ENCODE data around the gene SSBP2. TPM values are rescaled to one million over a fixed set of nuclear protein-coding genes. Genes with fewer than 3 reads are reported as not detected.

SSBP2 gene
- total and polyA plus RNA-seq, 2 donors from 2014 or later: 17.0 to 57.1 TPM

DNA sequence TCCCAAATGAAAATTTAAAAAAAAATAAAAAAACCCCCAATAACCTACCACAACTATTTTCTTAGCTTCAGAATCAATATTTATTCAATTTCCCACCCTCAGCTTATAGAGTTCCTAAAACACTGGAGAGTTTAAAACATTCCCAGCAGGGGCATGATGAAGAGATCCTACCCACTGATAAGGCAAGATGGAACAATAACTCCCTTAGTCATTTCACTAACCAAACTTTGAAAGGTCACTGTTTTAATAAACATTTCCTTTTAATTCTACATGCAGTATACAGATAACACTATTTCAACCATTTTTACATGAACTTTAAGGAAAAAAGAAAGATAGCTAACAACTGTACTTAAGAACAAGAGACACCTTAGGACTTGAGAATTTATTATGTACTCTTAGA is 322.0 kb downstream of the SSBP2 start:
- FAIRE-seq (no peak), DNase-seq (no peak)
- Histone ChIP-seq H3K9me3 (ENCODE audit: control insufficient read depth in 2 of 3, insufficient read depth in 1 of 3, low read length in 3 of 3) (no peaks in the 10 kb centered on the region), H3K4me1 (ENCODE audit: control insufficient read depth in 2 of 3, insufficient read depth in 2 of 3, low read depth in 1 of 3, low read length in 3 of 3) (peaks cover 0 to 3% (median 0%) of the 10 kb centered on the region in 3 donors), H3K27ac (ENCODE audit: low read depth in 2 of 2, low read length in 2 of 2) (no peak overlapping the region), H3K36me3 (ENCODE audit: control insufficient read depth in 2 of 3, insufficient read depth in 3 of 3, low read length in 3 of 3) (no peaks in the 10 kb centered on the region), H3K27me3 (ENCODE audit: control insufficient read depth, insufficient read depth, low read length) (no peaks in the 10 kb centered on the region), H3K9ac (ENCODE audit: low read length in 3 of 3) (no peak overlapping the region), H3K4me3 (ENCODE audit: low read length in 3 of 3) (no peak overlapping the region)
- intact Hi-C loops (cut with DNase I): no loop called here
- TF ChIP-seq, protein P1, sequence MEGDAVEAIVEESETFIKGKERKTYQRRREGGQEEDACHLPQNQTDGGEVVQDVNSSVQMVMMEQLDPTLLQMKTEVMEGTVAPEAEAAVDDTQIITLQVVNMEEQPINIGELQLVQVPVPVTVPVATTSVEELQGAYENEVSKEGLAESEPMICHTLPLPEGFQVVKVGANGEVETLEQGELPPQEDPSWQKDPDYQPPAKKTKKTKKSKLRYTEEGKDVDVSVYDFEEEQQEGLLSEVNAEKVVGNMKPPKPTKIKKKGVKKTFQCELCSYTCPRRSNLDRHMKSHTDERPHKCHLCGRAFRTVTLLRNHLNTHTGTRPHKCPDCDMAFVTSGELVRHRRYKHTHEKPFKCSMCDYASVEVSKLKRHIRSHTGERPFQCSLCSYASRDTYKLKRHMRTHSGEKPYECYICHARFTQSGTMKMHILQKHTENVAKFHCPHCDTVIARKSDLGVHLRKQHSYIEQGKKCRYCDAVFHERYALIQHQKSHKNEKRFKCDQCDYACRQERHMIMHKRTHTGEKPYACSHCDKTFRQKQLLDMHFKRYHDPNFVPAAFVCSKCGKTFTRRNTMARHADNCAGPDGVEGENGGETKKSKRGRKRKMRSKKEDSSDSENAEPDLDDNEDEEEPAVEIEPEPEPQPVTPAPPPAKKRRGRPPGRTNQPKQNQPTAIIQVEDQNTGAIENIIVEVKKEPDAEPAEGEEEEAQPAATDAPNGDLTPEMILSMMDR (IDR thresholded peaks at IDR 0.05; ENCODE audit: borderline replicate concordance, extremely low read depth, insufficient read depth): no peak

DNA sequence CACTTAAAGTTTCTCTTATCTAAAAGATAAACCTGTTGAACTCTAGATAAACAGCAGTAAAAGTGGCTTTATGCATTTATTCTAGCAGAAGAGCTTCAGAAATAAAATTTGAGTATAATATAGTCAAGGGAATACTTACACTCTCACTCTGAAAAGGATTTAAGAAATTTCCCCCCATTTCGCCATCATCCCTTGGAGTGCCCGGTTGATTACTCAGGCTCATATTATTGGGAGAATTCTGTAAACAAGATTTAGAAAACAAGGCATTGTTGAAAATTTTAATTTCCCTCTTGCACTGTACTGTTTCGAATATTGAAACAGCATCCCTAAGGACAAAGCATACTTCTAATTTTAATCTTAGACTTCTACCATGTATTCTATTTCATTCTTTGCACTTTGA is 322.5 kb downstream of the SSBP2 start:
- TF ChIP-seq, protein P1 (IDR thresholded peaks at IDR 0.05; ENCODE audit: borderline replicate concordance, extremely low read depth, insufficient read depth): no peak
- Histone ChIP-seq H3K27ac (ENCODE audit: low read depth in 2 of 2, low read length in 2 of 2) (no peak overlapping the region), H3K36me3 (ENCODE audit: control insufficient read depth in 2 of 3, insufficient read depth in 3 of 3, low read length in 3 of 3) (no peaks in the 10 kb centered on the region), H3K9me3 (ENCODE audit: control insufficient read depth in 2 of 3, insufficient read depth in 1 of 3, low read length in 3 of 3) (no peaks in the 10 kb centered on the region), H3K4me1 (ENCODE audit: control insufficient read depth in 2 of 3, insufficient read depth in 2 of 3, low read depth in 1 of 3, low read length in 3 of 3) (peaks cover 0 to 3% (median 0%) of the 10 kb centered on the region in 3 donors), H3K9ac (ENCODE audit: low read length in 3 of 3) (no peak overlapping the region), H3K4me3 (ENCODE audit: low read length in 3 of 3) (no peak overlapping the region), H3K27me3 (ENCODE audit: control insufficient read depth, insufficient read depth, low read length) (no peaks in the 10 kb centered on the region)
- no peak for DNase-seq
- intact Hi-C loops (cut with DNase I): no loop called here
- no peak for FAIRE-seq

DNA sequence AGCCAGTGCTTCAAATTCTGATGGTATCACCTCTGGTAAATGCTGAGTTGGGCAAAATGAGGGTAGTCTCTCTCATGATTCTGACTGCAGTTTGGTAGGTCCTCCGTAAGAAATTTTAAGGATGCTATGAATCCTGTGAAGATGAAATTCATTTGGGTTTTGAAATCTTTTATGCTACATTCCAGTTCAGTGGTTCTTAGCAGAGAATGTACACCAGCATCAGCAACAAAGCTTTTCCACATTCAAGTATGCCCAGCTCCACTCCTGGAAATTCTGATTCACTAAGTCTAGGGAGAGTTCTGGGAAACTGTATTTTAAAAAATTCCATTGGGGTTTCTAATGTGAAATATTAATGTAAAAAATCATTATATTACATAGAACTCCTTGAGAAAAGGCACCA is 323.3 kb downstream of the SSBP2 start:
- Histone ChIP-seq H3K36me3 (ENCODE audit: control insufficient read depth in 2 of 3, insufficient read depth in 3 of 3, low read length in 3 of 3) (no peaks in the 10 kb centered on the region), H3K9me3 (ENCODE audit: control insufficient read depth in 2 of 3, insufficient read depth in 1 of 3, low read length in 3 of 3) (no peaks in the 10 kb centered on the region), H3K27ac (ENCODE audit: low read depth in 2 of 2, low read length in 2 of 2) (no peak overlapping the region), H3K4me1 (ENCODE audit: control insufficient read depth in 2 of 3, insufficient read depth in 2 of 3, low read depth in 1 of 3, low read length in 3 of 3) (peaks cover 0 to 3% (median 0%) of the 10 kb centered on the region in 3 donors), H3K9ac (ENCODE audit: low read length in 3 of 3) (no peak overlapping the region), H3K4me3 (ENCODE audit: low read length in 3 of 3) (no peak overlapping the region), H3K27me3 (ENCODE audit: control insufficient read depth, insufficient read depth, low read length) (no peaks in the 10 kb centered on the region)
- DNase-seq (no peak), FAIRE-seq (no peak)
- intact Hi-C loops (cut with DNase I): no loop called here
- TF ChIP-seq, protein P1 (IDR thresholded peaks at IDR 0.05; ENCODE audit: borderline replicate concordance, extremely low read depth, insufficient read depth): no peak
